ENCODE data around the gene DHRSX. TPM values are rescaled to one million over a fixed set of nuclear protein-coding genes. Genes with fewer than 3 reads are reported as not detected.

The DHRSX gene
- total and polyA plus RNA-seq, 9 donors = 12.2 to 25.9 (median 20.4) TPM

DNA sequence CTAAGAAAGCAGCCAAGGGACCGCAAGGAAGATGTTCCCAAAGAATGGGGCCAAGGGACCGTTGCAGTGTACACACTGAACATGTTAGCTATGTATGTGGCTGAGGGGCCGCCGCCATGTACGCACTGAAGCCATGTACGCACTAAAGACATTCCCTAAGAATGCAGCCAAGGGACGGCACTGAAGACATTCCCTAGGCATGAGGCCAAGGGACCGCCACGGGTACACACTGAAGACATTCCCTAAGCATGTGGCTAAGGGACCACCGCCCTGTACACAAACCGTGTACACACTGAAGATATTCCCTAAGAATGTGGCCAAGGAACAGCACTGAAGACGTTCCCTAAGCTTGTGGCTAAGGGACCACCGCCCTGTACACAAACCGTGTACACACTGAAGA is 54.0 kb downstream of the DHRSX start:
- no peak overlapping the region for H3K4me3 ChIP-seq
- TF ChIP-seq EP300 (IDR thresholded peaks at IDR 0.05) (no peak), POLR2A (IDR thresholded peaks at IDR 0.05) (no peak)
- TF ChIP-seq, protein P1, sequence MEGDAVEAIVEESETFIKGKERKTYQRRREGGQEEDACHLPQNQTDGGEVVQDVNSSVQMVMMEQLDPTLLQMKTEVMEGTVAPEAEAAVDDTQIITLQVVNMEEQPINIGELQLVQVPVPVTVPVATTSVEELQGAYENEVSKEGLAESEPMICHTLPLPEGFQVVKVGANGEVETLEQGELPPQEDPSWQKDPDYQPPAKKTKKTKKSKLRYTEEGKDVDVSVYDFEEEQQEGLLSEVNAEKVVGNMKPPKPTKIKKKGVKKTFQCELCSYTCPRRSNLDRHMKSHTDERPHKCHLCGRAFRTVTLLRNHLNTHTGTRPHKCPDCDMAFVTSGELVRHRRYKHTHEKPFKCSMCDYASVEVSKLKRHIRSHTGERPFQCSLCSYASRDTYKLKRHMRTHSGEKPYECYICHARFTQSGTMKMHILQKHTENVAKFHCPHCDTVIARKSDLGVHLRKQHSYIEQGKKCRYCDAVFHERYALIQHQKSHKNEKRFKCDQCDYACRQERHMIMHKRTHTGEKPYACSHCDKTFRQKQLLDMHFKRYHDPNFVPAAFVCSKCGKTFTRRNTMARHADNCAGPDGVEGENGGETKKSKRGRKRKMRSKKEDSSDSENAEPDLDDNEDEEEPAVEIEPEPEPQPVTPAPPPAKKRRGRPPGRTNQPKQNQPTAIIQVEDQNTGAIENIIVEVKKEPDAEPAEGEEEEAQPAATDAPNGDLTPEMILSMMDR (IDR thresholded peaks at IDR 0.05) = no peak
- 96% methylated on average over 14 of the region's 14 CpGs for WGBS, 3 donors
- H3K4me1 ChIP-seq (ENCODE audit: insufficient read depth) = peaks cover 4% of the 10 kb centered on the region
- no peak overlapping the region for H3K27ac ChIP-seq
- DNase-seq = peak in 1 of 5 donors; percentile 15
- no peaks in the 10 kb centered on the region for H3K27me3 ChIP-seq
- no peaks in the 10 kb centered on the region for H3K9me3 ChIP-seq
- intact Hi-C loops (cut with DNase I) = no loop called here
- H3K36me3 ChIP-seq = no peaks in the 10 kb centered on the region

DNA sequence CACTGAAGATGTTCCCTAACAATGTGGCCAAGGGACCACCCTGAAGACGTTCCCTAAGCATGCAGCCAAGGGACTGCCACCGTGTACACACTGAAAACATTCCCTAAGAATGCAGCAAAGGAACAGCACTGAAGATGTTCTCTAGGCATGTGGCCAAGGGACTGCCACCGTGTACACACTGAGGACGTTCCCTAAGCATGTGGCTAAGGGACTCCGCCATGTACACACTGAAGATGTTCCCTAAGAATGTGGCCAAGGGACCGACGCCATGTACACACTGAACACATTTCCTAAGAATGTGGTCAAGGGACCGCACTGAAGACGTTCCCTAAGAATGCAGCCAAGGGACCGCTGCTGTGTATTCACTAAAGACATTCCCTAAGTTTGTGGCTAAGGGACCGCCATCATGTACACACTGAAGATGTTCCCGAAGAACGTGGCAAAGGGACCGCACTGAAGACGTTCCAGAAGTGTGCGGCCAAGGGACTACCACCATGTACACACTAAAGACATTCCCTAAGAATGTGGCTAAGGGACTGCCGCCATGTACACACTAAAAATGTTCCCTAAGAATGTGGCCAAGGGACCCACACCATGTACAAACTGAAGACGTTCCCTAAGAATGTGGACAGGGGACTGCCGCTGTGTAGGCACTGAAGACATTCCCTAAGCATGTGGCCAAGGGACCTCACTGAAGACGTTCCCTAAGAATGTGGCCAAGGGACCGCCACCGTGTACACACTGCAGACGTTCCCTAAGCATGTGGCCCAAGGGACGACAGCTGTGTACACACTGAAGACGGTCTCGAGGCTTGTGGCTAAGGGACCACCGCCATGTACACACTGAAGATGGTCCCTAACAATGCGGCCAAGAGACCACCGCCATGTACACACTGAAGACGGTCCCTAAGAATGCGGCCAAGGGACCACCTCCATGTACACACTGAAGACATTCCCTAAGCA is 54.8 kb downstream of the DHRSX start:
- no peak overlapping the region for H3K4me3 ChIP-seq
- H3K4me1 ChIP-seq (ENCODE audit: insufficient read depth) = no peaks in the 10 kb centered on the region
- H3K36me3 ChIP-seq = no peaks in the 10 kb centered on the region
- intact Hi-C loops (cut with DNase I) = no loop called here
- DNase-seq = no peak
- H3K9me3 ChIP-seq = no peaks in the 10 kb centered on the region
- H3K27ac ChIP-seq = no peak overlapping the region
- H3K27me3 ChIP-seq = no peaks in the 10 kb centered on the region
- 92 to 95% (median 94%) methylated on average over 31 of the region's 31 CpGs for WGBS, 3 donors
- no peak for TF ChIP-seq POLR2A (IDR thresholded peaks at IDR 0.05)

DNA sequence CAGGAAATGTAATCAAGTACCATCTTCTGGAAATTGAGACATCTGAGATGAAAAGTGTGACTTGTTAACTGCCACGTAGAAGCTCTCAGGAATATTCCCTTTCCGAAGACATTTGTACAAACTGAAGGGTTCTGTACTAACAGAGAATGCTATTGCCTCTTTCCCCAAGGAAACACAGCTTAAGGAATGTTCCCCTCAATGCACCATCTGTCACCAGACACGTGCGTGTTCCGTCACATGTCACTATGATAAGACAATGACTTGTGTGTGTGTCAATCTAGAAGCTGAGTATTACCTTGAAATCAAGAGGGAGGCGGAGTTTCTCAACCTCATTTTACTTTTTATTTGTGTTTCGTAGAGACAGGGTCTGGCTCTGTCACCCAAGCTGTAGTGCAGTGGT is 58.1 kb downstream of the DHRSX start:
- H3K36me3 ChIP-seq = no peaks in the 10 kb centered on the region
- intact Hi-C loops (cut with DNase I) = no loop called here

DNA sequence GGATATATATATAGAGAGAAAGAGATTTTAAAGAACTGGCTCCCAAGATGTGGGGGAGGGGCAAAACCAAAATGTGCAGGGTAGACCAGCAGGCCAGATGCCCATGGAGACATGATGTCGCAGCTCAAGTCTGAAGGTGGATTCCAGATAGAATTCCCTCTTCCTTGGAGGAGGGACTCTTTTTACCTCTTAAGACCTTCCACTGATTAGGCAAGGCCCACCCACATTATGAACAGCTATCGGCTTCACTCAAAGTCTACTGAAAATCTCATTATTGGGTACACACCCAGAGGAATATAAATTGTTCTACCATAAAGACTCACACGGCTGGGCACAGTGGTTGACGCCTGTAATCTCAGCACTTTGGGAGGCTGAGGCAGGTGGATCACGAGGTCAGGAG is 59.3 kb downstream of the DHRSX start:
- 96 to 97% (median 97%) methylated on average over 5 of the region's 5 CpGs for WGBS, 3 donors
- no peaks in the 10 kb centered on the region for H3K9me3 ChIP-seq
- H3K4me3 ChIP-seq = no peak overlapping the region
- H3K36me3 ChIP-seq = no peaks in the 10 kb centered on the region
- H3K27ac ChIP-seq = no peak overlapping the region
- no peaks in the 10 kb centered on the region for H3K27me3 ChIP-seq
- intact Hi-C loops (cut with DNase I) = no loop called here
- TF ChIP-seq EP300 (IDR thresholded peaks at IDR 0.05) (no peak), POLR2A (IDR thresholded peaks at IDR 0.05) (no peak)
- TF ChIP-seq, protein P1 (IDR thresholded peaks at IDR 0.05) = no peak
- no peak for DNase-seq
- no peaks in the 10 kb centered on the region for H3K4me1 ChIP-seq (ENCODE audit: insufficient read depth)

More for the DNA sequence above, 58.1 kb downstream of the DHRSX start:
- H3K27ac ChIP-seq = no peak overlapping the region
- no peaks in the 10 kb centered on the region for H3K4me1 ChIP-seq (ENCODE audit: insufficient read depth)
- no peak for DNase-seq
- no peaks in the 10 kb centered on the region for H3K9me3 ChIP-seq
- 89 to 94% (median 91%) methylated on average over 7 of the region's 7 CpGs for WGBS, 3 donors
- no peaks in the 10 kb centered on the region for H3K27me3 ChIP-seq
- H3K4me3 ChIP-seq = no peak overlapping the region
- TF ChIP-seq POLR2A (IDR thresholded peaks at IDR 0.05) (no peak), EP300 (IDR thresholded peaks at IDR 0.05) (no peak)
- TF ChIP-seq, protein P1 (IDR thresholded peaks at IDR 0.05) = no peak

DNA sequence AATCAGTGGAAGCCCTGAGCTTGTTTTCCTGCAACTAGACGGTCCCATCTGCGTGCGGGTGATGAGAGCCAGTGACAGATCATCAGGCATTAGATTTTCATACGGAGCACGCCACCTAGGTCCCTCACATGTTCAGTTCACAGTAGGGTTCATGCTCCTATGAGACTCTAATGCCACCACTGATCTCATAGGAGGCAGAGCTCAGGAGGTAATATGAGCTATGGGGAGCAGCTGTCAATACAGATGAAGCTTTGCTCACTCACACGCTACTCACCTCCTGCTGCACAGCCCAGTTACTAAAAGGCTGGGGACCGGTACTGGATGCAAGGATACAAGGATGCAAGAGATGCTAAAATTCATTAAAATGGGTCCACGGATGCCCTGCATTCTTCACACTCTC is 61.2 kb downstream of the DHRSX start:
- Histone ChIP-seq H3K27ac (no peak overlapping the region), H3K27me3 (no peaks in the 10 kb centered on the region), H3K36me3 (no peaks in the 10 kb centered on the region), H3K9me3 (no peaks in the 10 kb centered on the region), H3K4me3 (no peak overlapping the region), H3K4me1 (ENCODE audit: insufficient read depth) (no peaks in the 10 kb centered on the region)
- intact Hi-C loops (cut with DNase I) = no loop called here
- TF ChIP-seq, protein P1 (IDR thresholded peaks at IDR 0.05) = no peak
- no peak for TF ChIP-seq EP300 (IDR thresholded peaks at IDR 0.05)
- TF ChIP-seq POLR2A (IDR thresholded peaks at IDR 0.05) = no peak
- WGBS, 3 donors = 84 to 97% (median 84%) methylated on average over 8 of the region's 8 CpGs
- DNase-seq = no peak
